Left renal pelvis (tissue), 4 donors: ENCODE results near the gene KLHL40. TPM values are rescaled to one million over a fixed set of nuclear protein-coding genes. Genes with fewer than 3 reads are reported as not detected.

Experiments used
- DNase-seq, 4 donors: peaks; one replicate each; pipeline ENCODE4 v3.0.0-alpha.2; 2013; ENCODE audit warnings: low read depth in 4 of 4, low spot score in 3 of 4
- polyA plus RNA-seq, 4 donors: library from polyadenylated mRNA; unstranded; fragments of 120-200 nt; gene quantifications; one replicate each; pipeline ENCODE4 v1.2.1, GENCODE V29; 2013; ENCODE audit not compliant: insufficient read length in 4 of 4

Gene KLHL40
- not detected for polyA plus RNA-seq

DNA sequence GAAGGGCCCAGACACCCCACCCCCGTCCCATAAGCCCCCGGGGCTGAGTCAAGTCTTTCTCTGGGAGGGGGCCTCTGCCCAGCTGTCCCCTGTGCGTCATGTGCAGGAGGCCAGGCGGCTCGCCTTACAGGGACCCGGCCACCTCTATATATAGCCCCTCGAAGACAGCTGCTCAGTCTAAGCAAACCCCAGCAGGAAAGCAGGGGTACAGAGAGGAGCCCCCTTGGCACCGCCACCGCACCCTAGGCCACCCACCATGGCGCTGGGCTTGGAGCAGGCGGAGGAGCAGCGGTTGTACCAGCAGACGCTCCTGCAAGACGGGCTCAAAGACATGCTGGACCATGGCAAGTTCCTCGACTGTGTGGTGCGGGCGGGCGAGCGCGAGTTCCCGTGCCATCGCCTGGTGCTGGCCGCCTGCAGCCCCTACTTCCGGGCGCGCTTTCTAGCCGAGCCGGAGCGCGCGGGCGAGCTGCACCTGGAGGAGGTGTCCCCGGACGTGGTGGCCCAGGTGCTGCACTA, at the start of gene KLHL40:
TSS of gene KLHL40 (plus strand) at position 175 of the 519 bp plus-strand sequence. CDS start at position 257, 82 bp downstream.
- no peak for DNase-seq

DNA sequence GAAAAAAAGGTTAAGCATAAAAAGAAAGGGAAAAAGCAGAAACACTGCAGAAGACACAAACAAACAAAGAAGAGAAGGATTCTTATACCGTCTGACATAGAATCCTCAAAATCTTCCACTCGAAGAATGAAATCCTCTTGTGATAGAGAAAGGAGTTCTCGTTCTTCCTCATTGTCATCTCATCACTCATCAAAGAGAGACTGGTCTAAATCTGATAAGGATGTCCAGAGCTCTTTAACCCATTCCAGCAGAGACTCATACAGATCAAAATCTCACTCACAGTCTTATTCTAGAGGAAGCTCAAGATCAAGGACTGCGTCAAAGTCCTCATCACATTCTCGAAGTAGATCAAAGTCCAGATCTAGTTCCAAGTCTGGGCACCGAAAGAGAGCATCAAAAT, 48.3 kb upstream of the KLHL40 start:
- DNase-seq = no peak

DNA sequence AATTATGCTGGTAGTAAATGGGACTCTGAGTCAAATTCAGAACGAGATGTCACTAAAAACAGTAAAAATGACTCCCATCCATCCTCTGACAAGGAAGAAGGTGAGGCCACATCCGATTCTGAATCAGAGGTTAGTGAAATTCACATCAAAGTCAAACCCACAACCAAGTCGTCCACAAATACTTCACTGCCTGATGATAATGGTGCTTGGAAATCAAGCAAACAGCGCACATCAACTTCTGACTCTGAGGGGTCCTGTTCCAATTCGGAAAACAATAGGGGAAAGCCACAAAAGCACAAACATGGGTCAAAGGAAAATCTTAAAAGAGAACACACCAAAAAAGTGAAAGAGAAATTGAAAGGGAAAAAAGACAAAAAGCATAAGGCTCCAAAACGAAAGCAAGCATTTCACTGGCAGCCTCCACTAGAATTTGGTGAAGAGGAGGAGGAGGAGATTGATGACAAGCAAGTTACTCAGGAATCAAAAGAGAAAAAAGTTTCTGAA, 46.9 kb upstream of the KLHL40 start:
- no peak for DNase-seq

DNA sequence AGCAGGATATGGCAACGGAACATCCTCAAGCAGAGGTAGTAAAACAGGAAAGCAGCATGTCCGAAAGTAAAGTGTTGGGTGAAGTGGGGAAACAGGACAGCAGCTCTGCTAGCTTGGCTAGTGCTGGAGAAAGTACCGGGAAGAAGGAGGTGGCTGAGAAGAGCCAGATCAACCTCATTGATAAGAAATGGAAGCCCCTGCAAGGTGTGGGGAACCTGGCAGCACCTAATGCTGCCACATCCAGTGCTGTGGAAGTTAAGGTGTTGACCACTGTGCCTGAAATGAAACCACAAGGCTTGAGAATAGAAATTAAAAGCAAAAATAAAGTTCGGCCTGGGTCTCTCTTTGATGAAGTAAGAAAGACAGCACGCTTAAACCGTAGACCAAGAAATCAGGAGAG, 46.1 kb upstream of the KLHL40 start:
- DNase-seq = no peak

DNA sequence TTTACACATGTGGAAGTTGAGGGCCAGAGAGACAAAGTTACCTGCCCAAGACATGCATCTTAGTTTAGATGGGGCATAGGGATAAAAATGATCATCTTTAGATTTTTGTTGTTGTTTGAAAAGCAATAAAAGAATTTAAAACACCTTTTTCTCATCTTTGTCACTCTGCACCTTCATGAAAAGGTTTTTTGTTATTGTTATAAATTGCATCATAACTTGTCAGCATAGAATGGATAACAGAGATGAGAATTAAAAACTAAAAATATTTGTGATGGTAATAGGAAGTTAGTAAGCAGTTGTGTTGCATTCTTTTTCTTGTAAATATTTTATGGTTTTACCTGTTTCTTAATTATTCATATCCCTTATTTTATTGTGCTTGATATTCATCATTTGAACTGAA, 45.2 kb upstream of the KLHL40 start:
- no peak for DNase-seq

- no peak for DNase-seq
Measured at GRCh38 chr3:42640771-42641370, 44.5 kb upstream of the KLHL40 start.

DNA sequence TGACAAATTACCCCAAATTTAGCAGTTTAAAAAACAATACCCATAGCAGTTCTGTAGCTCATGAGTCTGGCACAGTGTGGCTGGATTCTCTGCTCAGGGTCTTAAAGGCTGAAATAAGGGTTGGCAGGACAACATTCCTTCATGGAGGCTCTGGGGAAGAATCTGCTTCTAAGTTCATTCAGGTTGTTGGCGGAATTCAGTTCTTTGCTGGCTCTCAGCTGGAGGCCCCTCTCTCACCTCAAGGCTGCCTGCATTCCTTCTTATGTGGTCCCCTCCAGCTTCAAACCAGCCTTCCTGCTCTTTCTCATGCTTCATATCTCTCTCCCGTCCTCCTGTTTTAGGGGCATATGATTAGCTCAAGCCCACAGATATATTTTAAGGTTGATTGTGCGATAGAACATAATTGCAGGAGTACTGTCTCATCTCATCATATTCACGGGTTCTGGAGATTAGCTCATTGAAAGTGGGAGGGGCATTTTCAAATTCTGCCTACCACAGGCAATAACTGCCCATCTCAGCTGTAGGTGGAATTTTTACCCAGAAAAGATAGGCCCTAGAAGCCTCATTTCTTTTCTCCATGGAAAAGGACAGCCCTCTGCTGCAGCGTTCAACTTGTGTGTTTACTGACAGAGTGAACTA, 37.4 kb upstream of the KLHL40 start:
- DNase-seq = no peak

DNA sequence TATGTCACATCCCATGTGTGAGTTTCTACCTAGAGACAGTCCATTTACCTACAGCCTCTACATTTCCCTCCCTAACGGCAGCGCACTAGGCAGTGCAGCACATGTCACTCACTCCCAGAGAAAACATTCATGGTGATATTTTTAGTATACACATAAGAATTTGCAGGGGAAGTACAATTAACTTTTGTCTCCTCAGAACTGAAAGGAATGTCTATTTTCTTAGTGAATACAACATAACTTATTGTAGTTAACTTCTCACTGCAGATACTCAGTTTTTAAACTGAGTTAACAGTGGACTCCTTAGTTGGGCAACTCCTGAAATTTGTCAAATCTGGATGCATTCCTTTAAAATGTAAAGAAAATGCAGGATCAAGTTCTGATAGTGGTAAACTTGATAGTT, 36.3 kb upstream of the KLHL40 start:
- no peak for DNase-seq

DNA sequence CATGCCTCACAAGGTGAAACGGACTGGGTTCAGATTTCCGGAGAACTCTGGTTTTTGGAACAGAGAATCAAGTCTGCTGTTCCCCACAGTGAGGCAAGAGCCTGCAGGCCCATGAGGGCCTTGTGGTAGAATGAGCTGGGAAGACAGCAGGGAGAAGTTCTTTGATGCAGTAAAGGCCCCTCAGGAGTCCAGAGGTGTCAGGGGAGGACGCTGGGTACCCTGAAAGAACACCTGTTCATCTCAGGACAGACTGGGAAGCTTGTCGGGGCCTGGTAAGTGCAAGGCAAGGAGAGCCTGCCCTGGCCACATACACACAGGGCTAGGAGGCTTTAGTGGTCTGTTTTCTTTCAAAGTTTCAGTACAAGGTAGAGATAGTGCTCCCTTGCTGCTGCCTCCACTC, 35.6 kb upstream of the KLHL40 start:
- no peak for DNase-seq

- no peak for DNase-seq
Measured at GRCh38 chr3:42651248-42652091, 33.9 kb upstream of the KLHL40 start.

DNA sequence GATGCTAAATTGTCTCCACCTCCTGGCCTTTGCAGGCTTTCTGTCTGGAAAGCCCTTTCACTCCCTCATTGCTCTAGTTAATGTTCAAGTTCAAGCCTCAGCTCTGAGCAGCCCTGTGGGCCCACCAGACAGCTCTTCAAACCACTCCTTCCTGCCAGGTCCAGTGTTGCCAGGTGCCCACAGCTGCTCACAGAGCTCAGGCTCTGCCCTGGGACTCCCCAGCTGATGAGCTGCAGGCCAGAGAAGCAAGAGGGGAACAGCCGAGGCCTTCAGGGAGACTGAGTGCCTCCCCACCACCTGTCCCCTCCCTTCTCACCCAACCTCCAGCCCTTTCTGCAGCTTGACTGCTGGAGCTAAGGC, 33.1 kb upstream of the KLHL40 start:
- no peak for DNase-seq

DNA sequence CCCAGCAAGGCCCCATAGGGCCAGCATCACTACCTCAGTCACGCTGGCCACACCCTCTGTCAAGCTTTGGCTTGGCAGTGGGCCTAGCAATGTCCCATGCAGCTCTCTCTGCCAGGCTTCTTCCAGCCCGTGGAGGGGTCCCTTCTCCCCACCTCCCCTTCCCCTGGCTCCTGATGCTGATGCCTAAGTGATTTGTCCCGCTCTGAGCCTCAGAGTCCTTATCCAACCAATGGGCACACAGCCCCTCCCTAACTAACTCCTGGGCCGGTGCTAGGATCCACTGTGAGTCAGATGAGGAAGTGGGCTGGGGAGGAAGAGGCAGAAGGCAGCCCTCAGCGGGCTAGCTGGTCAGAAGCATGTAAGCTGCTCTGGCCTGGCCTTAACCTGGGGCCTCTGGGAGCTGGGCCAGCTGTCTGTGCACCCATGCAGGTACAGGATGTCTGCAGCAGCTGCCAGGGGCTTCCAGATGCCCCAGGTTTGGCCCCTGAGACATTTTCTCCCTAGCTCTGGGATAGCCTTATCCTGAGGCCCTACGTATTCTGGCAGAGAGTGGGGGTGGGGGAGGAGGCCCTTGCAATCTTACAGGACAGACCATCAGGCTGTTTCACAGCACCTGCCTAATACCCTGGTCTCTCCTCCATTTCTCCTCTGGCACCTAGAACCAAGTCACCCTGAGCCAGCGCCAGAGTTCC, 32.6 kb upstream of the KLHL40 start:
- DNase-seq = no peak

GRCh38 chr3:42653303-42653559, 32.1 kb upstream of the KLHL40 start:
- no peak for DNase-seq

- DNase-seq = no peak
Measured at GRCh38 chr3:42653560-42654330, 31.6 kb upstream of the KLHL40 start, which contains the start of gene ZBTB47. TSS of gene ZBTB47 (plus strand) at chr3:42653697. CDS start at chr3:42658356, 4,659 bp downstream.

DNA sequence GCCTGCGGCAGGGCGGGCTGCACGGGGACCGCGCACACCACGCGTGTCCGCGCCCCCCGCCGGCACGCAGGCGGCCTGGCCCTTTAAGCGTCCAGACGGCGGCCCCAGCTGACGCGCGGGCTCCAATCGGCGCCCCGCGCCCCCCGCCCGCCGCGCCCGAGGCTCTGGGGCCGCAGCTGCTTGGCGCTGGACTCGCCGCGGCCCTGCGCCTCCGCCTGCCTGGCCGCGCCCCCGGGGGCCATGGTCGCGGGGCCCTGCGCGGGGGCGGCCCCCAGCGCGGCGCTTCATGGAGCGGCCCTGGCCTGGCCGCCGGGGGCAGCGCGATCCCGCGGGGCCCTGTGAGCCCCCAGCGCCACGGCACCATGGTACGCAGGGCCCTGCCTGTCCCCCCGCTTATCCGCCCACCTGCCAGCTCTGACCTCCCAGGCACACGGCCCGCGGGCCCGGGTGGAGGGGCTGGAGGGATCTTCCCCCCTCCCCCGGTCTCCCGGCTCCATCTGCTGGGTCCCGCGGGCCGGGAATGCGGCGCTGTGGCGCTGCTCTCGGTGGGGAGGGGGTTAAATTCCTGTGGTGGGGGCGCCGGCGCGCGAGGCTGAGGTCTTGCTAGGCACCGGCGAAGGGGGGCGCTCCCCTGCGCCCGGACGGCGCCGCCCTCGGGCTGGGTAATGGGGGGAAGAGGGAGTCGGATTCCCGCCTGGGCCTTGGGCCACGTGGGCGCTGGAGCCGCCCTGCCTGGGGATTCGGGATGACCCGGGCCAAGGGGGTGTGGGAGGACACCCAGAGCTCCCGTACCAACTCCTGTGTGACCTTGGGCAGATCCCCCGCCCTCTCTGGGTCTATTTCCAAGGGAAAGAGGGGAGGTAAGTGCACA, 30.8 kb upstream of the KLHL40 start:
- peak; percentile 36 to 59 (median 44) for DNase-seq

DNA sequence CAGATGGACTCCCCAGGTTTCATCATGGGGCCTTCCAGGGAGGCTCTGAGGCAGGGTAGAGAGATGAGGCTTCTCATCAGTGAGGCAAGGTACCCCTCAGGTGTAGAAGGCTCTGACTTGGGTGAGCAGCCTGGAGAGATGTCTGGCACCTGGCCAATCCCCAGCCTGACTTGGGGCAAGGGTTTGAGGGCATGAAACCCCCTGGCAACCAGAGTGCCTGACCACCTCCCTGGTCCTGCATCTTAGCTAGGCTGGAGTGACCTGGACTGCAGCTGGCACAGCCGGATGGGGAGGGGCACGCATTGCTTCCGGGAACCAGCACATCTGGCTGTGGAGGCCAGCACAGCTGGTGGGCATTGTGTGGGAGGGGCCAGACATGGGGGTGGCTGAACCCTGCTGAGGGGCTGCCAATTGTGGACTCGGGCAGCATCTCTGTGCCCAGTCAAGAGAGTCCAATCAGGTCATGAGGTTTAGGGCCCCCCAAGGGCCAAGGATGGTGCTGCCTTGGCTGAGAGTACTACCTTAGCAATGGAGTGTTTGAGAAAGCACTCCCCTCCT, 29.9 kb upstream of the KLHL40 start:
- DNase-seq = no peak

GRCh38 chr3:42655980-42656679, 29.2 kb upstream of the KLHL40 start:
- no peak for DNase-seq
